Liver (tissue), 9 donors: Measurements from ENCODE around the gene GNAT2. TPM values are rescaled to one million over a fixed set of nuclear protein-coding genes. Genes with fewer than 3 reads are reported as not detected.

Source experiments
- DNase-seq: peaks from one replicate; pipeline ENCODE4 v3.0.0-alpha.2; 2017; ENCODE audit warnings: low spot score
- H3K27ac ChIP-seq, 2 donors: one replicate each; pipeline ENCODE4 v1.7.0; 2013; ENCODE audit warnings: inconsistent platforms in 2 of 2, low read length in 2 of 2, control low read depth in 1 of 2, low read depth in 1 of 2, mild to moderate bottlenecking in 1 of 2
- H3K27me3 ChIP-seq, 4 donors: one replicate each; pipeline versions ENCODE4 v1.6.1 to v1.7.0; 2013; ENCODE audit warnings: low read length in 3 of 4, inconsistent platforms in 1 of 4, mild to moderate bottlenecking in 1 of 4, moderate library complexity in 1 of 4; ENCODE audit not compliant: control insufficient read depth in 4 of 4, insufficient read depth in 4 of 4
- H3K36me3 ChIP-seq, 4 donors: one replicate each; pipeline versions ENCODE4 v1.6.1 to v1.7.0; 2013; ENCODE audit warnings: low read length in 3 of 4, mild to moderate bottlenecking in 3 of 4, low read depth in 1 of 4, moderate library complexity in 1 of 4; ENCODE audit not compliant: control insufficient read depth in 4 of 4, insufficient read depth in 3 of 4
- H3K4me1 ChIP-seq, 4 donors: one replicate each; pipeline versions ENCODE4 v1.6.1 to v1.7.0; 2013; ENCODE audit warnings: low read length in 3 of 4, mild to moderate bottlenecking in 3 of 4, moderate library complexity in 1 of 4; ENCODE audit not compliant: control insufficient read depth in 4 of 4, insufficient read depth in 4 of 4
- H3K4me3 ChIP-seq, 3 donors: one replicate each; pipeline versions ENCODE4 v1.6.1 to v1.7.0; 2013; ENCODE audit warnings: low read length in 3 of 3, control low read depth in 1 of 3, low read depth in 1 of 3, mild to moderate bottlenecking in 1 of 3
- H3K9ac ChIP-seq, 2 donors: one replicate each; pipeline ENCODE4 v1.7.0; 2013; ENCODE audit warnings: low read length in 2 of 2, mild to moderate bottlenecking in 2 of 2, moderate library complexity in 2 of 2, control low read depth in 1 of 2, low read depth in 1 of 2
- H3K9me3 ChIP-seq, 4 donors: one replicate each; pipeline versions ENCODE4 v1.6.1 to v1.7.0; 2013; ENCODE audit warnings: low read length in 3 of 4; ENCODE audit not compliant: control insufficient read depth in 4 of 4
- EGR1 ChIP-seq, 2 donors: IDR thresholded peaks; 2 replicates each; pipeline ENCODE4 v1.6.1; 2016 to 2018; ENCODE audit warnings: antibody characterized with exemption in 2 of 2, low read depth in 2 of 2
- FOXA1 ChIP-seq: IDR thresholded peaks from 2 replicates; pipeline ENCODE4 v1.6.1; 2016; ENCODE audit warnings: antibody characterized with exemption
- FOXA2 ChIP-seq: IDR thresholded peaks from 2 replicates; pipeline ENCODE4 v1.6.1; 2016; ENCODE audit warnings: antibody characterized with exemption
- GABPA ChIP-seq, 2 donors: IDR thresholded peaks in 1 of 2; conservative IDR thresholded peaks in 1 of 2; 2 replicates each; pipeline ENCODE4 v1.6.1; 2016; ENCODE audit warnings: antibody characterized with exemption in 2 of 2, mild to moderate bottlenecking in 1 of 2, moderate library complexity in 1 of 2
- HNF4A ChIP-seq, 2 donors: conservative IDR thresholded peaks; 2 replicates each; pipeline ENCODE4 v1.6.1; 2016; ENCODE audit warnings: antibody characterized with exemption in 2 of 2, mild to moderate bottlenecking in 2 of 2
- HNF4G ChIP-seq: IDR thresholded peaks from 2 replicates; pipeline ENCODE4 v1.6.1; 2016; ENCODE audit warnings: antibody characterized with exemption
- MAX ChIP-seq: IDR thresholded peaks from 2 replicates; pipeline ENCODE4 v1.6.1; 2016; ENCODE audit warnings: antibody characterized with exemption
- NR2F2 ChIP-seq: IDR thresholded peaks from 2 replicates; pipeline ENCODE4 v1.6.1; 2016; ENCODE audit warnings: antibody characterized with exemption
- RAD21 ChIP-seq, 2 donors: IDR thresholded peaks; 2 replicates each; pipeline ENCODE4 v1.6.1; 2016; ENCODE audit warnings: antibody characterized with exemption in 2 of 2, mild to moderate bottlenecking in 2 of 2
- SP1 ChIP-seq: IDR thresholded peaks from 2 replicates; pipeline ENCODE4 v1.6.1; 2018; ENCODE audit warnings: antibody characterized with exemption, mild to moderate bottlenecking
- TAF1 ChIP-seq: conservative IDR thresholded peaks from 2 replicates; pipeline ENCODE4 v1.6.1; 2016; ENCODE audit warnings: antibody characterized with exemption, mild to moderate bottlenecking
- YY1 ChIP-seq: IDR thresholded peaks from 2 replicates; pipeline ENCODE4 v1.6.1; 2016; ENCODE audit warnings: antibody characterized with exemption, mild to moderate bottlenecking
- ZBTB33 ChIP-seq: IDR thresholded peaks from 2 replicates; pipeline ENCODE4 v1.6.1; 2016; ENCODE audit warnings: antibody characterized with exemption
- WGBS: extraction: QIAGEN DNeasy Blood & Tissue Kit; methylation state at CpG from one replicate; pipeline ENCODE4 v1.1.7; 2013; 5-methylcytosine and 5-hydroxymethylcytosine counted together
- polyA plus RNA-seq, 2 donors: library from polyadenylated mRNA; stranded (reverse) in 1 of 2; unstranded in 1 of 2; fragments of 200-250 nt in 1 of 2; fragments of >200 nt in 1 of 2; fragmentation: Nextera tagmentation in 1 of 2; extraction: Ambion mirVana in 1 of 2; gene quantifications; one replicate each; pipeline versions ENCODE4 v1.2.1 to v1.2.3, GENCODE V29; 2013 to 2015
- total RNA-seq, 2 donors: library from RNA; depleted of rRNA; stranded (reverse); fragments of >200 nt; gene quantifications; one replicate each; pipeline ENCODE4 v1.2.3, GENCODE V29; 2014
- TF ChIP-seq, protein P1 (sequence below): fragments of 150-350 bp; IDR thresholded peaks from 2 replicates; pipeline ENCODE4 v1.5.1; 2017; ENCODE audit warnings: improper control_type of control experiment, low read depth, low read length; ENCODE audit not compliant: missing input control
- TF ChIP-seq, protein P2 (sequence below): IDR thresholded peaks from 2 replicates; pipeline ENCODE4 v1.6.1; 2016; ENCODE audit warnings: antibody characterized with exemption, mild to moderate bottlenecking
- TF ChIP-seq, protein P3 (sequence below): IDR thresholded peaks from 2 replicates; pipeline ENCODE4 v1.6.1; 2016; ENCODE audit warnings: antibody characterized with exemption
- donor health status: healthy.
- donor health status: healthy.
- donor health status: healthy.
- donor health status: healthy.
- donor health status: healthy.

GNAT2 gene
- total and polyA plus RNA-seq, 4 donors: 0.09 to 0.17 (median 0.17) TPM; not detected in 1

DNA sequence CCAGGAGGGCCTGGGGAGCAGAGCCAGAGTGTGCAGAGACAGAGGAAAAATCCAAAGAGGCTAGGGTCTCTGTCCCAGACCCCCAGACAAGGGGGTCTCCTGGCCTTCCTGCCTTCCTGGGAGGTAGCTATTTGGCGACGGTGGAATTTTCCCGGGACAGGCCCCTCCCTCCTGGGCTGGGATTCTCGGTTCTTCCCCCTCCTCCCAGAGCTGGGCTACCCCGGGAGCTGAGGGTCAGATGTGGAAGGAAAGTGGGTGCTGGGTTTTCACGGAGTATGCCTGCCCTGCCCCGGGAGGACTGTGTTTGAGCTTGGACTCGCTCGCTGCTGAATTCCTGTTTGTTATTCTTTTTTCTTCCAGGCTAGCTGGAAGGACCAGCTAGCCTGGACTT lies 980 bp upstream of the GNAT2 start:
- 0% methylated on average over 9 of the region's 9 CpGs for WGBS
- DNase-seq: no peak

DNA sequence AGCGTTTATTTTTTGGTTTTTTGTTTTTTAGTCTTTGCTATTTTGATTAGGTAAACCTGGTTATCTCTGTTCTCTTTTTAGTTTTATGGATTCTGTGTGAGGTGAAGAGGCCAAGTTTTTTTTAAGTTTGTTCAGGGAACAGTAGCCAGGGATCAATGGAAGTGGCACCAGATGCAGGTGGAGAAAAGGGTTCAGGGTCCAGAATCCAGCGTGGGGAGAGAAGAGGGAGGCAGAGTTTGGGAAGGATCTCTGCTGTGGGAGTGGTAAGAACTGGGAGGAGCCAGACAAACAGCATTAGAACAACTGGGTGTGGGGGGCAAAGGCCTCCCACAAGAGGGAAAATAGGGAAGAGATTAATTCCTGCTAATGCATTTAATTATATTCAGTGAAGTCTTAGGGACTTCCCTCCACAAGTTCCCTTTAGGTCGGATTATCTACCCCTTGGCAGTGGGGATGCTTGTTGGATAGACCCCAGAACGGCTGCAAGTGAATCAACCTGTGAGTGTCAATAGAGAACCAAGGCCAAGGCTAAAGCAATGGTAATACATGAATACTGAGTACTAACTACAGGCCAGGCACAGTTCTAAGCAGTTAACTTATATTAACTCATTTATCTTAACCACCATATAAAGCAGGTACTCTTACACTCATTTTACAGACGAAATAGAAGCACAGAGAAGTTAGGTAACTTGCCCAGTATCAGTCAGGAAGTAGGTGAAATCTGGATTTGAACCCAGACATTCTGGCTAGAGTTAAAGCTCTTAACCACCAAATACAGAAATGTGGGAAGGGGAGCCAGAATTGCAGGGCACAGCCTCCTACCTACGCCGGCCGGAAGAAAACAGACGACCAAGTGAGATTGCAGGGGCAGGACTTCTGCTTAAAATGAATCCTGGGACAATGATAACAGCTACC lies 498 bp downstream of the GNAT2 start:
- peak overlapping the region; percentile 87 to 93 for H3K27ac ChIP-seq
- DNase-seq: no peak
- H3K4me1 ChIP-seq: peaks cover 8 to 64% (median 51%) of the 10 kb centered on the region in 4 donors
- H3K27me3 ChIP-seq: no peaks in the 10 kb centered on the region
- peak overlapping the region; percentile 5 to 51 for H3K9ac ChIP-seq
- H3K36me3 ChIP-seq: no peaks in the 10 kb centered on the region
- 16% methylated on average over 9 of the region's 9 CpGs for WGBS
- H3K9me3 ChIP-seq: no peaks in the 10 kb centered on the region
- peak overlapping the region; percentile 18 to 77 (median 21) for H3K4me3 ChIP-seq
- TF ChIP-seq RAD21 (IDR thresholded peaks at IDR 0.05) (peak; percentile 27 to 52), FOXA2 (peak; percentile 25), TAF1 (no peak), HNF4G (peak; percentile 80), ZBTB33 (no peak), NR2F2 (peak; percentile 53), EGR1 (IDR thresholded peaks at IDR 0.05; ENCODE audit: low read depth in 2 of 2) (peak in 1 of 2 donors; percentile 13), MAX (peak; percentile 53), FOXA1 (no peak), SP1 (peak; percentile 86), YY1 (peak; percentile 86), GABPA (IDR thresholded peaks at IDR 0.05 in 1 of 2, conservative IDR thresholded peaks at IDR 0.05 in 1 of 2) (peak in 1 of 2 donors; percentile 55), HNF4A (conservative IDR thresholded peaks at IDR 0.05) (peak; percentile 91)
- TF ChIP-seq, protein P1, sequence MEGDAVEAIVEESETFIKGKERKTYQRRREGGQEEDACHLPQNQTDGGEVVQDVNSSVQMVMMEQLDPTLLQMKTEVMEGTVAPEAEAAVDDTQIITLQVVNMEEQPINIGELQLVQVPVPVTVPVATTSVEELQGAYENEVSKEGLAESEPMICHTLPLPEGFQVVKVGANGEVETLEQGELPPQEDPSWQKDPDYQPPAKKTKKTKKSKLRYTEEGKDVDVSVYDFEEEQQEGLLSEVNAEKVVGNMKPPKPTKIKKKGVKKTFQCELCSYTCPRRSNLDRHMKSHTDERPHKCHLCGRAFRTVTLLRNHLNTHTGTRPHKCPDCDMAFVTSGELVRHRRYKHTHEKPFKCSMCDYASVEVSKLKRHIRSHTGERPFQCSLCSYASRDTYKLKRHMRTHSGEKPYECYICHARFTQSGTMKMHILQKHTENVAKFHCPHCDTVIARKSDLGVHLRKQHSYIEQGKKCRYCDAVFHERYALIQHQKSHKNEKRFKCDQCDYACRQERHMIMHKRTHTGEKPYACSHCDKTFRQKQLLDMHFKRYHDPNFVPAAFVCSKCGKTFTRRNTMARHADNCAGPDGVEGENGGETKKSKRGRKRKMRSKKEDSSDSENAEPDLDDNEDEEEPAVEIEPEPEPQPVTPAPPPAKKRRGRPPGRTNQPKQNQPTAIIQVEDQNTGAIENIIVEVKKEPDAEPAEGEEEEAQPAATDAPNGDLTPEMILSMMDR: no peak
- TF ChIP-seq, protein P2, sequence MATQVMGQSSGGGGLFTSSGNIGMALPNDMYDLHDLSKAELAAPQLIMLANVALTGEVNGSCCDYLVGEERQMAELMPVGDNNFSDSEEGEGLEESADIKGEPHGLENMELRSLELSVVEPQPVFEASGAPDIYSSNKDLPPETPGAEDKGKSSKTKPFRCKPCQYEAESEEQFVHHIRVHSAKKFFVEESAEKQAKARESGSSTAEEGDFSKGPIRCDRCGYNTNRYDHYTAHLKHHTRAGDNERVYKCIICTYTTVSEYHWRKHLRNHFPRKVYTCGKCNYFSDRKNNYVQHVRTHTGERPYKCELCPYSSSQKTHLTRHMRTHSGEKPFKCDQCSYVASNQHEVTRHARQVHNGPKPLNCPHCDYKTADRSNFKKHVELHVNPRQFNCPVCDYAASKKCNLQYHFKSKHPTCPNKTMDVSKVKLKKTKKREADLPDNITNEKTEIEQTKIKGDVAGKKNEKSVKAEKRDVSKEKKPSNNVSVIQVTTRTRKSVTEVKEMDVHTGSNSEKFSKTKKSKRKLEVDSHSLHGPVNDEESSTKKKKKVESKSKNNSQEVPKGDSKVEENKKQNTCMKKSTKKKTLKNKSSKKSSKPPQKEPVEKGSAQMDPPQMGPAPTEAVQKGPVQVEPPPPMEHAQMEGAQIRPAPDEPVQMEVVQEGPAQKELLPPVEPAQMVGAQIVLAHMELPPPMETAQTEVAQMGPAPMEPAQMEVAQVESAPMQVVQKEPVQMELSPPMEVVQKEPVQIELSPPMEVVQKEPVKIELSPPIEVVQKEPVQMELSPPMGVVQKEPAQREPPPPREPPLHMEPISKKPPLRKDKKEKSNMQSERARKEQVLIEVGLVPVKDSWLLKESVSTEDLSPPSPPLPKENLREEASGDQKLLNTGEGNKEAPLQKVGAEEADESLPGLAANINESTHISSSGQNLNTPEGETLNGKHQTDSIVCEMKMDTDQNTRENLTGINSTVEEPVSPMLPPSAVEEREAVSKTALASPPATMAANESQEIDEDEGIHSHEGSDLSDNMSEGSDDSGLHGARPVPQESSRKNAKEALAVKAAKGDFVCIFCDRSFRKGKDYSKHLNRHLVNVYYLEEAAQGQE: peak; percentile 17
- TF ChIP-seq, protein P3, sequence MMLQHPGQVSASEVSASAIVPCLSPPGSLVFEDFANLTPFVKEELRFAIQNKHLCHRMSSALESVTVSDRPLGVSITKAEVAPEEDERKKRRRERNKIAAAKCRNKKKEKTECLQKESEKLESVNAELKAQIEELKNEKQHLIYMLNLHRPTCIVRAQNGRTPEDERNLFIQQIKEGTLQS: no peak

More for the DNA sequence above, 980 bp upstream of the GNAT2 start:
- Histone ChIP-seq H3K9me3 (no peaks in the 10 kb centered on the region), H3K9ac (peak overlapping the region; percentile 78 to 96), H3K36me3 (no peaks in the 10 kb centered on the region), H3K4me3 (peak overlapping the region; percentile 66 to 87 (median 77)), H3K27me3 (no peaks in the 10 kb centered on the region), H3K4me1 (peaks cover 8 to 70% (median 53%) of the 10 kb centered on the region in 4 donors), H3K27ac (peak overlapping the region; percentile 87 to 93)
- TF ChIP-seq, protein P2: peak; percentile 8
- no peak for TF ChIP-seq SP1
- peak in 1 of 2 donors; percentile 39 for TF ChIP-seq HNF4A (conservative IDR thresholded peaks at IDR 0.05)
